Activated T-helper 1 cell treated with anti-CD3 and anti-CD28 coated beads, Interleukin-12 subunit alpha, Interleukin-12 subunit beta, Interleukin-2, Interleukin-4 antibody, amounts not matched to agents 30 ng/mL and 10 ng/mL and 1 ng/mL, durations not matched to agents 14 hours and 24 hours and 36 hours (primary cell): ENCODE data around the gene LGR5. TPM values are rescaled to one million over a fixed set of nuclear protein-coding genes. Genes with fewer than 3 reads are reported as not detected.

Experiments used
- DNase-seq: peaks from one replicate; pipeline ENCODE4 v3.0.0; 2021; ENCODE audit warnings: low spot score
- H3K27ac Mint-ChIP-seq: one replicate; pipeline ENCODE4 v1.8.0; 2021; ENCODE audit warnings: mild to moderate bottlenecking, mixed read lengths
- H3K27me3 Mint-ChIP-seq: one replicate; pipeline ENCODE4 v1.8.0; 2022; ENCODE audit warnings: mild to moderate bottlenecking, moderate library complexity, mixed read lengths; ENCODE audit not compliant: insufficient read depth
- H3K36me3 Mint-ChIP-seq: one replicate; pipeline ENCODE4 v1.8.0; 2021; ENCODE audit warnings: low read depth, mixed read lengths
- H3K4me1 Mint-ChIP-seq: one replicate; pipeline ENCODE4 v1.8.0; 2021; ENCODE audit warnings: low read depth, mixed read lengths
- H3K4me3 Mint-ChIP-seq: one replicate; pipeline ENCODE4 v1.8.0; 2021; ENCODE audit warnings: mild to moderate bottlenecking, moderate library complexity, mixed read lengths
- H3K9me3 Mint-ChIP-seq: one replicate; pipeline ENCODE4 v1.8.0; 2021; ENCODE audit warnings: mixed read lengths
- intact Hi-C: fragments of 100-400 bp; cut with micrococcal nuclease; formaldehyde crosslinking; loops from one replicate; pipeline ENCODE4 v1.15.1; 2024
- total RNA-seq: library from RNA; stranded (reverse); gene quantifications from 2 replicates; pipeline ENCODE4 v1.2.3, GENCODE V29; 2022

Gene LGR5
- total RNA-seq, 1 donor from 2014 or later: not detected

DNA sequence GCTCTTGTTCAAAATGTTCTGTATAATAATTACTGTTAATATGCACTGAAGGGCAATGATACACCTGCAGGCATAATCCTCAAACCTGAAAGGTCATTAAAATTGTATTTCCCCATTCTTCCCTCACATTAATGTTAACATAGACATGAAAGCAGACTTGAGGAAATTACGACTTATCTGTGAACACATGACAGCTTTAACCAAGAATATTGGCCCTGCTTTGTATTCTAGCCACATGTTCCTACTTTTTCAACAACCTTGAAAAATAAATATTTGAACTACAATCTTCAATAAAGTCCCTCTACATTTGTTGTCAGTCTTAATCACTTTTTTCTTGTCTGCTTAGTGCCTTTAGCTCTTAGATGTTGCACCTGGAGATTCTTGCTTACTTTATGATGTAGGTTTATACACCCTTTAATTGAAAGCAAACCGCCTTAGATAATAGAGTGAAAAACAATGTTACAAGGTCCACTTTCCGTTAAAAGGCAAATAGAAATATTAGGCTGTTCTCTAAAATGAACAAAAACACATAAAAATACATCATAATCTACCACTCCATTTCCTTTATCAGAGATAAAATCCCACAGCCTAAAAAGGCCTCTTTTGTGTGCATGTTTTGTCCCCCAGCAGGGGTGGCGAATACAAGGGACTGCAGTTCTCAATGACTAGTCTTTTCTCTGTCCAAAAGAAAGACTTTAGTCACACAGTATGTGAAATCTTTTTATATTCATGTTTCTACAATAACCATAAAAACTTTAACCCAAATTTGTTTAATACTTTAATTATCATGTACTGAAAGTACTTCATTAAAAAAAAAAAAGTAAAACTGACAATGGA, 168.1 kb downstream of the LGR5 start:
- no peaks in the 10 kb centered on the region for H3K9me3 Mint-ChIP-seq
- no peak overlapping the region for H3K27ac Mint-ChIP-seq
- peaks cover 53% of the 10 kb centered on the region for H3K36me3 Mint-ChIP-seq
- H3K27me3 Mint-ChIP-seq: no peaks in the 10 kb centered on the region
- peaks cover 7% of the 10 kb centered on the region for H3K4me1 Mint-ChIP-seq
- intact Hi-C loops: no loop called here
- H3K4me3 Mint-ChIP-seq: no peak overlapping the region
- no peak for DNase-seq

GRCh38 chr12:71610031-71610795, 170.6 kb downstream of the LGR5 start:
- no peaks in the 10 kb centered on the region for H3K9me3 Mint-ChIP-seq
- intact Hi-C loops: no loop called here
- no peak overlapping the region for H3K4me3 Mint-ChIP-seq
- H3K27ac Mint-ChIP-seq: peak overlapping the region; percentile 23
- H3K36me3 Mint-ChIP-seq: peaks cover 64% of the 10 kb centered on the region
- H3K4me1 Mint-ChIP-seq: peaks cover 7% of the 10 kb centered on the region
- H3K27me3 Mint-ChIP-seq: no peaks in the 10 kb centered on the region
- no peak for DNase-seq

DNA sequence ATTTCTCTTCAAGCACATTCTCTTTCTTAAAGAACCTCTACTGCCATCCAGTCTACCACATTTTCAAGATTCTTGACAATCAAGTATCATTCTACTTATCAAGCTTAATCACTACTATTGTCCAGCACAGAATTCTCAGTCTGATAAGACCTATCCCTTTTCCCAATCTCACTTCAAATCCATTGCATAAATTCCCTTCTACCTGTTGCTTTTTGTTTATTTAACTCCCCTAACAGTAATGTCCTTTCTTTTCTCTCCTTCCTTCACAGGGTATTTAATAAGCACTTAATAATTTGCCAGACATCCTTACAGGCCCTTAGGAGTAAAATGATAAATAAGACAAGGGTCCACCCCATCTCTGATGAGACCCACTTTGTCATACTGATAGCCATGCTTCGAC, 182.3 kb downstream of the LGR5 start:
- Mint-ChIP-seq H3K4me3 (no peak overlapping the region), H3K9me3 (no peaks in the 10 kb centered on the region), H3K4me1 (peaks cover 21% of the 10 kb centered on the region), H3K27ac (peak overlapping the region; percentile 31), H3K27me3 (no peaks in the 10 kb centered on the region), H3K36me3 (peaks cover 57% of the 10 kb centered on the region)
- intact Hi-C loops: no loop called here
- no peak for DNase-seq

- DNase-seq: no peak
- H3K27me3 Mint-ChIP-seq: no peaks in the 10 kb centered on the region
- no peak overlapping the region for H3K4me3 Mint-ChIP-seq
- no peak overlapping the region for H3K27ac Mint-ChIP-seq
- intact Hi-C loops: no loop called here
- H3K36me3 Mint-ChIP-seq: peaks cover 60% of the 10 kb centered on the region
- peaks cover 21% of the 10 kb centered on the region for H3K4me1 Mint-ChIP-seq
- no peaks in the 10 kb centered on the region for H3K9me3 Mint-ChIP-seq
Observed at GRCh38 chr12:71625476-71625875, 185.9 kb downstream of the LGR5 start.

GRCh38 chr12:71626098-71626497, 186.5 kb downstream of the LGR5 start:
- Mint-ChIP-seq H3K27ac (peak overlapping the region; percentile 68), H3K4me3 (peak overlapping the region; percentile 46), H3K27me3 (no peaks in the 10 kb centered on the region), H3K4me1 (peaks cover 21% of the 10 kb centered on the region), H3K9me3 (no peaks in the 10 kb centered on the region), H3K36me3 (peaks cover 58% of the 10 kb centered on the region)
- intact Hi-C loops: loop anchor here (1.0 kb wide), 1 partner anchor 10 kb away; no protein-coding TSS in a partner anchor
- no peak for DNase-seq

DNA sequence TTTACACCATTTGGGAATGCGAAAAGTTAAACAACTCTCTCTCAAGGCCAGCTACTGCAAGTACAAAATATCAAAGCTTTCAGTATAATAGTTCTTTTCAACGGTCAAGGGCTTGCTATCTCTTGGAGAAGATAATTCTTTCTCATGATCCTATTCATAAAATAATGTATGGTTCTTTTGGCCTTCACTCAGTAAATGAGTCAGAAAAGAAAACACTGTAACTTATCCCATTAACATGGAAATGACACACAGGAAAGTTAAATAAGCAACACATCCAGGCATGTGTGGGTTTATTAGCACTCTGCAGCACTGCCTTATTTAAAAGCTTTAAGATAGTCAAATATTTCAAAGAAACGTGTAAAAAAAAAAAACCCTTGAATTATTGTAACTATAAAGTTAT, 187.2 kb downstream of the LGR5 start:
- no peaks in the 10 kb centered on the region for H3K27me3 Mint-ChIP-seq
- H3K4me3 Mint-ChIP-seq: no peak overlapping the region
- peaks cover 18% of the 10 kb centered on the region for H3K4me1 Mint-ChIP-seq
- no peaks in the 10 kb centered on the region for H3K9me3 Mint-ChIP-seq
- H3K36me3 Mint-ChIP-seq: peaks cover 54% of the 10 kb centered on the region
- DNase-seq: no peak
- intact Hi-C loops: loop anchor here (1.0 kb wide), 1 partner anchor 10 kb away; no protein-coding TSS in a partner anchor
- no peak overlapping the region for H3K27ac Mint-ChIP-seq

GRCh38 chr12:71627438-71628002, 187.9 kb downstream of the LGR5 start:
- Mint-ChIP-seq H3K27ac (no peak overlapping the region), H3K4me3 (no peak overlapping the region), H3K4me1 (peaks cover 12% of the 10 kb centered on the region), H3K9me3 (no peaks in the 10 kb centered on the region), H3K27me3 (no peaks in the 10 kb centered on the region), H3K36me3 (peaks cover 53% of the 10 kb centered on the region)
- intact Hi-C loops: no loop called here
- DNase-seq: no peak

Other genes with a start within 250 kb of the LGR5 start
- gene ZFC3H1, start 224.1 kb downstream of the LGR5 start, total RNA-seq: 57.7 and 58.6 TPM in 2 replicates
- 5.7 and 5.9 TPM in 2 replicates for gene THAP2, start 224.5 kb downstream of the LGR5 start, total RNA-seq
- 10.6 and 11.3 TPM in 2 replicates for gene TMEM19, start 246.3 kb downstream of the LGR5 start, total RNA-seq